PC-9 (cell line): ENCODE measurements around the gene ZNF273. TPM values are rescaled to one million over a fixed set of nuclear protein-coding genes. Genes with fewer than 3 reads are reported as not detected.
"Not testable (repeated sequence)": the region's sequence is repeated elsewhere in the genome, so short reads cannot be mapped to it uniquely, and the experiment has no call there.

Experiments used
- BruUV-seq: library from RNA; stranded (reverse); fragments of 400-500 nt; replicated peaks from 2 replicates; lab custom pipeline; 2021; lab: Mats Ljungman, UMichigan
- CTCF ChIA-PET: fragments of 300-600 bp; sonication (Branson Sonifier 250); formaldehyde crosslinking; loops from one replicate; lab custom pipeline; 2022; ENCODE audit warnings: antibody characterized with exemption; lab: Charles Lee
- POLR2A ChIA-PET: fragments of 300-600 bp; sonication (Branson Sonifier 250); formaldehyde crosslinking; loops from one replicate; lab custom pipeline; 2022; ENCODE audit warnings: antibody characterized with exemption; ENCODE audit not compliant: unreplicated experiment; lab: Charles Lee
- DNase-seq, 2 experiments: peaks; one replicate each; pipeline versions ENCODE4 v3.0.0 to v3.0.0-alpha.2; 2015 to 2022; ENCODE audit warnings: mixed read lengths in 1 of 2
- H2AFZ ChIP-seq: fragments of 200-600 bp; sonication (generic); 2 replicates; pipeline ENCODE4 v1.8.1; 2017; ENCODE audit warnings: antibody characterized with exemption
- H3F3A ChIP-seq: fragments of 200-600 bp; sonication (generic); 2 replicates; pipeline ENCODE4 v1.8.1; 2017; ENCODE audit warnings: antibody characterized with exemption, mild to moderate bottlenecking, low read depth; ENCODE audit not compliant: insufficient read depth
- H3K27ac ChIP-seq: fragments of 200-600 bp; sonication (generic); 2 replicates; pipeline ENCODE4 v1.6.1; 2016; ENCODE audit warnings: mixed run types
- H3K27me3 ChIP-seq: fragments of 200-600 bp; sonication (generic); 2 replicates; pipeline ENCODE4 v1.6.1; 2016; ENCODE audit warnings: low read depth, mixed run types; ENCODE audit not compliant: insufficient read depth
- H3K36me3 ChIP-seq: fragments of 200-600 bp; sonication (generic); 2 replicates; pipeline ENCODE4 v1.6.1; 2016; ENCODE audit warnings: low read depth, mixed run types
- H3K4me1 ChIP-seq: fragments of 200-600 bp; sonication (generic); replicated peaks from 2 replicates; pipeline ENCODE4 v1.6.1; 2016; ENCODE audit warnings: mixed run types; ENCODE audit not compliant: insufficient read depth
- H3K4me2 ChIP-seq: fragments of 200-600 bp; sonication (generic); 2 replicates; pipeline ENCODE4 v1.6.1; 2017; ENCODE audit warnings: mixed run types
- H3K4me3 ChIP-seq: fragments of 200-600 bp; sonication (generic); 2 replicates; pipeline ENCODE4 v1.6.1; 2016; ENCODE audit warnings: mixed run types
- H3K79me2 ChIP-seq: fragments of 200-600 bp; sonication (generic); 2 replicates; pipeline ENCODE4 v1.6.1; 2017; ENCODE audit warnings: low read depth, mixed run types
- H3K9me2 ChIP-seq: fragments of 200-600 bp; sonication (generic); 2 replicates; pipeline ENCODE4 v1.8.1; 2017; ENCODE audit warnings: mild to moderate bottlenecking; ENCODE audit not compliant: insufficient read depth
- H3K9me3 ChIP-seq: fragments of 200-600 bp; sonication (generic); 2 replicates; pipeline ENCODE4 v1.8.1; 2016; ENCODE audit warnings: low read depth; ENCODE audit not compliant: insufficient read depth
- H4K20me1 ChIP-seq: fragments of 200-600 bp; sonication (generic); 2 replicates; pipeline ENCODE4 v1.8.1; 2017; ENCODE audit not compliant: insufficient read depth
- CTCF ChIP-seq: fragments of 200-600 bp; sonication (generic); conservative IDR thresholded peaks from 2 replicates; pipeline ENCODE4 v1.6.1; 2017; ENCODE audit warnings: mixed run types, antibody characterized with exemption, mild to moderate bottlenecking, moderate library complexity
- EZH2 ChIP-seq: fragments of 200-600 bp; sonication (generic); IDR thresholded peaks from 2 replicates; pipeline ENCODE4 v1.8.0; 2017; ENCODE audit warnings: antibody characterized with exemption, low read depth
- intact Hi-C: fragments of 100-400 bp; cut with micrococcal nuclease; formaldehyde crosslinking; loops from one replicate; pipeline ENCODE4 v1.10.0; 2022; ENCODE audit not compliant: unreplicated experiment
- total RNA-seq: library from RNA; stranded (reverse); gene quantifications from 2 replicates; pipeline ENCODE4 v1.2.3, GENCODE V29; 2021

Gene ZNF273
- total RNA-seq, 1 experiment from 2014 or later, result 4.6 TPM

GRCh38 chr7:64934478-64934877, 31.4 kb downstream of the ZNF273 start:
- ChIA-PET CTCF (no interaction called here), POLR2A (no interaction called here)
- Histone ChIP-seq H3F3A (no peaks in the 10 kb centered on the region), H4K20me1 (no peaks in the 10 kb centered on the region), H3K4me3 (no peak overlapping the region), H3K27me3 (no peaks in the 10 kb centered on the region), H3K4me2 (no peak overlapping the region), H3K79me2 (no peaks in the 10 kb centered on the region), H3K27ac (no peak overlapping the region), H3K4me1 (no peaks in the 10 kb centered on the region), H3K36me3 (peaks cover under 1% of the 10 kb centered on the region; the same call in 1 of the 2 replicates), H3K9me3 (peaks cover 16% of the 10 kb centered on the region), H3K9me2 (no peaks in the 10 kb centered on the region), H2AFZ (no peak overlapping the region)
- TF ChIP-seq EZH2, result no peak
- no peak for TF ChIP-seq CTCF
- intact Hi-C loops, result no loop called here
- no TSS peak for BruUV-seq
- DNase-seq, result no peak

- no peak overlapping the region for H2AFZ ChIP-seq
- H3K79me2 ChIP-seq, result no peaks in the 10 kb centered on the region
- ChIA-PET CTCF (no interaction called here), POLR2A (no interaction called here)
- H3K4me3 ChIP-seq, result no peak overlapping the region
- no peaks in the 10 kb centered on the region for H3F3A ChIP-seq
- H3K4me1 ChIP-seq, result no peaks in the 10 kb centered on the region
- no peak overlapping the region for H3K4me2 ChIP-seq
- TF ChIP-seq CTCF, result no peak
- no peak for TF ChIP-seq EZH2
- no TSS peak for BruUV-seq
- no peaks in the 10 kb centered on the region for H4K20me1 ChIP-seq
- peaks cover 5% of the 10 kb centered on the region; the same call in 1 of the 2 replicates for H3K9me3 ChIP-seq
- H3K9me2 ChIP-seq, result no peaks in the 10 kb centered on the region
- intact Hi-C loops, result no loop called here
- no peaks in the 10 kb centered on the region for H3K27me3 ChIP-seq
- no peaks in the 10 kb centered on the region for H3K36me3 ChIP-seq
- no peak overlapping the region for H3K27ac ChIP-seq
- DNase-seq, result no peak
Observed at GRCh38 chr7:64938540-64938939, 35.5 kb downstream of the ZNF273 start.

GRCh38 chr7:64940021-64940420, 36.9 kb downstream of the ZNF273 start:
- intact Hi-C loops, DNase-seq, H3K27ac ChIP-seq, H3K79me2 ChIP-seq, H3K4me1 ChIP-seq, H3K4me3 ChIP-seq, H4K20me1 ChIP-seq, BruUV-seq, H3K36me3 ChIP-seq, CTCF ChIA-PET, H3K9me2 ChIP-seq, H2AFZ ChIP-seq, H3K27me3 ChIP-seq, H3K9me3 ChIP-seq, H3K4me2 ChIP-seq, POLR2A ChIA-PET, H3F3A ChIP-seq: not testable (repeated sequence)

- H3K27me3 ChIP-seq, H3K9me2 ChIP-seq, H3K79me2 ChIP-seq, POLR2A ChIA-PET, BruUV-seq, H3K4me3 ChIP-seq, H3K36me3 ChIP-seq, H2AFZ ChIP-seq, H3K27ac ChIP-seq, intact Hi-C loops, CTCF ChIA-PET, H3K4me2 ChIP-seq, H3K9me3 ChIP-seq, H3F3A ChIP-seq, DNase-seq, H3K4me1 ChIP-seq, H4K20me1 ChIP-seq: not testable (repeated sequence)
Observed at GRCh38 chr7:64944667-64945502, 41.8 kb downstream of the ZNF273 start.
